ENCODE measurements around the gene GFY. TPM values are rescaled to one million over a fixed set of nuclear protein-coding genes. Genes with fewer than 3 reads are reported as not detected.
A peak's percentile ranks its signal among the peaks of the same experiment; 100 is the strongest.
"Not testable (repeated sequence)": the region's sequence is repeated elsewhere in the genome, so short reads cannot be mapped to it uniquely, and the experiment has no call there.

Gene GFY
- total RNA-seq, 1 donor from 2014 or later, result not detected

GRCh38 chr19:49442354-49442753 lies 17.2 kb downstream of the GFY start:
- peaks cover 6 to 8% (median 8%) of the 10 kb centered on the region in 3 donors for H3K36me3 ChIP-seq (ENCODE audit: control insufficient read depth in 3 of 3, insufficient read depth in 3 of 3, low read length in 3 of 3)
- peak overlapping the region in 1 of 3 donors; percentile 40 for H3K9ac ChIP-seq (ENCODE audit: low read depth in 1 of 3, low read length in 3 of 3)
- H3K27ac ChIP-seq (ENCODE audit: low read depth, low read length), result peak overlapping the region; percentile 55
- H3K9me3 ChIP-seq (ENCODE audit: control insufficient read depth in 3 of 3, low read length in 3 of 3), result no peaks in the 10 kb centered on the region
- peak overlapping the region in 1 of 3 donors; percentile 55 for H3K4me3 ChIP-seq (ENCODE audit: low read length in 3 of 3)
- H3K27me3 ChIP-seq (ENCODE audit: control insufficient read depth in 3 of 3, insufficient read depth in 3 of 3, low read length in 3 of 3), result peaks cover 45 to 47% (median 46%) of the 10 kb centered on the region in 3 donors
- H3K4me1 ChIP-seq (ENCODE audit: control insufficient read depth in 3 of 3, insufficient read depth in 3 of 3, low read length in 3 of 3), result peaks cover 4 to 16% (median 8%) of the 10 kb centered on the region in 3 donors

GRCh38 chr19:49442771-49443365 lies 17.7 kb downstream of the GFY start:
- Histone ChIP-seq H3K36me3 (ENCODE audit: control insufficient read depth in 3 of 3, insufficient read depth in 3 of 3, low read length in 3 of 3) (peaks cover 6 to 11% (median 8%) of the 10 kb centered on the region in 3 donors), H3K9ac (ENCODE audit: low read depth in 1 of 3, low read length in 3 of 3) (peak overlapping the region in 2 of 3 donors; percentile 38 to 70), H3K4me3 (ENCODE audit: low read length in 3 of 3) (peak overlapping the region; percentile 61 to 77 (median 70)), H3K9me3 (ENCODE audit: control insufficient read depth in 3 of 3, low read length in 3 of 3) (no peaks in the 10 kb centered on the region), H3K4me1 (ENCODE audit: control insufficient read depth in 3 of 3, insufficient read depth in 3 of 3, low read length in 3 of 3) (peaks cover 4 to 16% (median 11%) of the 10 kb centered on the region in 3 donors), H3K27ac (ENCODE audit: low read depth, low read length) (peak overlapping the region; percentile 69), H3K27me3 (ENCODE audit: control insufficient read depth in 3 of 3, insufficient read depth in 3 of 3, low read length in 3 of 3) (peaks cover 40 to 42% (median 41%) of the 10 kb centered on the region in 3 donors)

GRCh38 chr19:49443366-49444099 lies 18.3 kb downstream of the GFY start:
- Histone ChIP-seq H3K4me3 (ENCODE audit: low read length in 3 of 3) (peak overlapping the region; percentile 61 to 77 (median 70)), H3K9ac (ENCODE audit: low read depth in 1 of 3, low read length in 3 of 3) (peak overlapping the region; percentile 38 to 70 (median 51)), H3K9me3 (ENCODE audit: control insufficient read depth in 3 of 3, low read length in 3 of 3) (no peaks in the 10 kb centered on the region), H3K27me3 (ENCODE audit: control insufficient read depth in 3 of 3, insufficient read depth in 3 of 3, low read length in 3 of 3) (peaks cover 33 to 35% (median 34%) of the 10 kb centered on the region in 3 donors), H3K36me3 (ENCODE audit: control insufficient read depth in 3 of 3, insufficient read depth in 3 of 3, low read length in 3 of 3) (peaks cover 6 to 17% (median 13%) of the 10 kb centered on the region in 3 donors), H3K27ac (ENCODE audit: low read depth, low read length) (peak overlapping the region; percentile 69), H3K4me1 (ENCODE audit: control insufficient read depth in 3 of 3, insufficient read depth in 3 of 3, low read length in 3 of 3) (peaks cover 4 to 16% (median 11%) of the 10 kb centered on the region in 3 donors)

GRCh38 chr19:49444100-49444700 lies 19.0 kb downstream of the GFY start:
- H3K27ac ChIP-seq (ENCODE audit: low read depth, low read length); H3K9ac ChIP-seq (ENCODE audit: low read depth in 1 of 3, low read length in 3 of 3); H3K4me3 ChIP-seq (ENCODE audit: low read length in 3 of 3); H3K9me3 ChIP-seq (ENCODE audit: control insufficient read depth in 3 of 3, low read length in 3 of 3): not testable (repeated sequence)
- peaks cover 8 to 19% (median 18%) of the 10 kb centered on the region in 3 donors for H3K36me3 ChIP-seq (ENCODE audit: control insufficient read depth in 3 of 3, insufficient read depth in 3 of 3, low read length in 3 of 3)
- peaks cover 6 to 18% (median 13%) of the 10 kb centered on the region in 3 donors for H3K4me1 ChIP-seq (ENCODE audit: control insufficient read depth in 3 of 3, insufficient read depth in 3 of 3, low read length in 3 of 3)
- H3K27me3 ChIP-seq (ENCODE audit: control insufficient read depth in 3 of 3, insufficient read depth in 3 of 3, low read length in 3 of 3), result peaks cover 27 to 28% (median 28%) of the 10 kb centered on the region in 3 donors

- Histone ChIP-seq H3K27me3 (ENCODE audit: control insufficient read depth in 3 of 3, insufficient read depth in 3 of 3, low read length in 3 of 3) (peaks cover 10 to 12% (median 11%) of the 10 kb centered on the region in 3 donors), H3K4me1 (ENCODE audit: control insufficient read depth in 3 of 3, insufficient read depth in 3 of 3, low read length in 3 of 3) (peaks cover 15 to 25% (median 15%) of the 10 kb centered on the region in 3 donors), H3K36me3 (ENCODE audit: control insufficient read depth in 3 of 3, insufficient read depth in 3 of 3, low read length in 3 of 3) (peaks cover 11 to 20% (median 19%) of the 10 kb centered on the region in 3 donors), H3K9me3 (ENCODE audit: control insufficient read depth in 3 of 3, low read length in 3 of 3) (no peaks in the 10 kb centered on the region), H3K9ac (ENCODE audit: low read depth in 1 of 3, low read length in 3 of 3) (no peak overlapping the region), H3K4me3 (ENCODE audit: low read length in 3 of 3) (no peak overlapping the region), H3K27ac (ENCODE audit: low read depth, low read length) (no peak overlapping the region)
These were observed 20.8 kb downstream of the GFY start for GRCh38 chr19:49445997-49446396.

- no peaks in the 10 kb centered on the region for H3K27me3 ChIP-seq (ENCODE audit: control insufficient read depth in 3 of 3, insufficient read depth in 3 of 3, low read length in 3 of 3)
- no peak overlapping the region for H3K9ac ChIP-seq (ENCODE audit: low read depth in 1 of 3, low read length in 3 of 3)
- H3K36me3 ChIP-seq (ENCODE audit: control insufficient read depth in 3 of 3, insufficient read depth in 3 of 3, low read length in 3 of 3), result peaks cover 11 to 20% (median 19%) of the 10 kb centered on the region in 3 donors
- H3K4me1 ChIP-seq (ENCODE audit: control insufficient read depth in 3 of 3, insufficient read depth in 3 of 3, low read length in 3 of 3), result peaks cover 12 to 24% (median 17%) of the 10 kb centered on the region in 3 donors
- H3K27ac ChIP-seq (ENCODE audit: low read depth, low read length), result no peak overlapping the region
- no peaks in the 10 kb centered on the region for H3K9me3 ChIP-seq (ENCODE audit: control insufficient read depth in 3 of 3, low read length in 3 of 3)
- H3K4me3 ChIP-seq (ENCODE audit: low read length in 3 of 3), result no peak overlapping the region
These were observed 22.6 kb downstream of the GFY start for GRCh38 chr19:49447485-49448431.

- H3K9me3 ChIP-seq (ENCODE audit: control insufficient read depth in 3 of 3, low read length in 3 of 3), result no peaks in the 10 kb centered on the region
- H3K27me3 ChIP-seq (ENCODE audit: control insufficient read depth in 3 of 3, insufficient read depth in 3 of 3, low read length in 3 of 3), result no peaks in the 10 kb centered on the region
- H3K4me1 ChIP-seq (ENCODE audit: control insufficient read depth in 3 of 3, insufficient read depth in 3 of 3, low read length in 3 of 3), result peaks cover 12 to 20% (median 17%) of the 10 kb centered on the region in 3 donors
- no peak overlapping the region for H3K27ac ChIP-seq (ENCODE audit: low read depth, low read length)
- H3K36me3 ChIP-seq (ENCODE audit: control insufficient read depth in 3 of 3, insufficient read depth in 3 of 3, low read length in 3 of 3), result peaks cover 11 to 20% (median 19%) of the 10 kb centered on the region in 3 donors
- H3K4me3 ChIP-seq (ENCODE audit: low read length in 3 of 3), result no peak overlapping the region
- H3K9ac ChIP-seq (ENCODE audit: low read depth in 1 of 3, low read length in 3 of 3), result no peak overlapping the region
These were observed 23.2 kb downstream of the GFY start for GRCh38 chr19:49448432-49448786.

- H3K27ac ChIP-seq (ENCODE audit: low read depth, low read length), result no peak overlapping the region
- no peaks in the 10 kb centered on the region for H3K9me3 ChIP-seq (ENCODE audit: control insufficient read depth in 3 of 3, low read length in 3 of 3)
- no peaks in the 10 kb centered on the region for H3K27me3 ChIP-seq (ENCODE audit: control insufficient read depth in 3 of 3, insufficient read depth in 3 of 3, low read length in 3 of 3)
- peaks cover 11 to 20% (median 19%) of the 10 kb centered on the region in 3 donors for H3K36me3 ChIP-seq (ENCODE audit: control insufficient read depth in 3 of 3, insufficient read depth in 3 of 3, low read length in 3 of 3)
- H3K4me1 ChIP-seq (ENCODE audit: control insufficient read depth in 3 of 3, insufficient read depth in 3 of 3, low read length in 3 of 3), result peaks cover 20 to 27% (median 26%) of the 10 kb centered on the region in 3 donors
- H3K4me3 ChIP-seq (ENCODE audit: low read length in 3 of 3), result peak overlapping the region in 1 of 3 donors; percentile 6
- peak overlapping the region in 2 of 3 donors; percentile 33 to 51 for H3K9ac ChIP-seq (ENCODE audit: low read depth in 1 of 3, low read length in 3 of 3)
These were observed 25.2 kb downstream of the GFY start for GRCh38 chr19:49450405-49450804.

Data from skeletal muscle tissue (tissue), 4 donors.